Activated CD4-positive, alpha-beta T cell treated with anti-CD3 and anti-CD28 coated beads for 1 hour (primary cell): ENCODE measurements around the gene NFAT5.
"Not testable (repeated sequence)": the region's sequence is repeated elsewhere in the genome, so short reads cannot be mapped to it uniquely, and the experiment has no call there.

Experiments
- DNase-seq: peaks from one replicate; pipeline ENCODE4 v3.0.0-alpha.2; 2020

The NFAT5 gene

DNA sequence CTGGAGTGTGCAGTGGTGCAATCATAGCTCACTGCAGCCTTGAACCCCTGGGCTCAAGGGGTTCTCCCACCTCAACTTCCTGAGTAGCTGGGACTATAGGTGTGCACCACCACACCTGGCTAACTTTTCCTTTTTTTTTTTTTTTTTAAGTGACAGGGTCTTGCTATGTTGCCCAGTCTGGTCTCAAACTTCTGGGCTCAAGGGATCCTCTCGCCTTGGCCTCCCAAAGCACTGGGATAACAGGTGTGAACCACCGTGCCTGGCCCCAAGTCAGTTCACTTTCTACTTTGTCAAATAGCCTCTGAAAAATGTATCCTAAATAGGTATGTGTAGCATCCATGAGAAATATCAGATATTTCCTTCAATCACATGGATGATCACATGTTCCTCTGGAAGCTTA lies 9.9 kb upstream of the NFAT5 start:
- no peak for DNase-seq

DNA sequence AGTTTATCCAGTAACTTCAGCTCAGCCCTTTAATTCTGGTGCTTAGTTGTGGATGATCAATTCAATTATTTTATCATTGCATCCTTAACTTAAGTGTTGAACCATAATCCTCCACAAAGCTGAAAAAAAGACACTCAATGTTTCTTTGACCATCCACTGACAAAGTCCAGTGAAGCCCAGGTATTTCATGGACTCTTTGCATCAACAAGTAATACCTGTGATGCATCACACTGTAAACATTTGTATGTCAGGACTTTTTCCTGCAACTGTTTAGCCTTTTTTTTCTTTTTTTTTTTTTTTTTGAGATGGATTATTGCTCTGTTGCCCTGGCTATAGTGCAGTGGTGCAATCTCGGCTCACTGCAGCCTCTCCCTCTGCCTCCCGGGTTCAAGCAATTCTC lies 6.6 kb upstream of the NFAT5 start:
- no peak for DNase-seq

- not testable (repeated sequence) for DNase-seq
Observed at GRCh38 chr16:69561367-69561766, 4.4 kb upstream of the NFAT5 start.

GRCh38 chr16:69561901-69562300 lies 3.9 kb upstream of the NFAT5 start:
- DNase-seq: no peak

- no peak for DNase-seq
Observed at GRCh38 chr16:69562813-69563212, 3.0 kb upstream of the NFAT5 start.

DNA sequence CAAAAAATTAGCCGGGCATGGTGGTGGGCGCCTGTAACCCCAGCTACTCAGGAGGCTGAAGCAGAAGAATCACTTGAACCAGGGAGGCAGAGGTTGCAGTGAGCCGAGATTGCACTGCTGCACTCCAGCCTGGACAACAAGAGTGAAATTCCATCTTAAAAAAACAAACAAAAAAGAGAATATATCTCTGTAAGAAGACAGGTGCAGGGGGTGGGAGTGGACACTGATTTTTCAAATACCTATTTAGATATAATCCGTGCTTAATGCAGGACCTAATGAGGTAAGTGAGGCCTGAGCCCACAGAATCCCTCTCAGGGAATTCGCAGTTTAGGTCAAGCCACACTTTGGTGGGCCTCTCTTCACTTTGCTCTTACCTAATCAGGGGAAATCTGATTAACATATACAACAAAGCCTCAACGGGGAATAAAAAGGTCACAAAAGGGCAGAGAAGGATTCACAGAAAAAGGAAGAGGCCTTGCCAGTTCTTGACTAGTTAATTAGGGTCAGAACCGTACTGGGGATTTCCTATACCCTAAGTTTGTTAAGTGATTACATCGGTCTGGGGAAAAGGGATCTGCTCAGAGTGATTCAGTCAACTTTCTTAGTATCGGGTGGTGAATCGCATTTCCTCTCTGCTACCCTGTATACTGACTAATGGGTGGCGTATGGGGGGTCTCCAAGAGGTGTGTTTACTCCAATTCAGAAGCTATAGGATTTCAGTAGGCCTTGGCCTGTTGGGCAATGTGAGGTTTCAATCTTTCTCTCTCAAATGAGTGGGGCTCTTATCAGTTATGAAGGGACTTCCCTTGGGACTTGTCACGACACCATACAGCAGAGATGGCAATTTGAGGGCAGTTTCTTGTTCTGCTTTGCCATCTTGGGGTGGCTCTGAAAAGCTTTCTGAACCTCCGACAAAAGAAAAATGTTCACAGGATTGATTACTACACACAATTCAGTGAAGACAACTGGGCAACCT lies 1.9 kb upstream of the NFAT5 start:
- peak; percentile 23 for DNase-seq

GRCh38 chr16:69564845-69565670 lies 708 bp upstream of the NFAT5 start:
- DNase-seq: no peak

- no peak for DNase-seq
Observed at GRCh38 chr16:69566240-69566980, 644 bp downstream of the NFAT5 start.

GRCh38 chr16:69566981-69567680 lies 1.4 kb downstream of the NFAT5 start:
- DNase-seq: no peak

- no peak for DNase-seq
Observed at GRCh38 chr16:69568676-69569075, 2.9 kb downstream of the NFAT5 start.

GRCh38 chr16:69578771-69579170 lies 13.0 kb downstream of the NFAT5 start:
- not testable (repeated sequence) for DNase-seq

GRCh38 chr16:69579783-69580481 lies 14.2 kb downstream of the NFAT5 start:
- DNase-seq: no peak

GRCh38 chr16:69581297-69581696 lies 15.5 kb downstream of the NFAT5 start:
- DNase-seq: no peak

DNA sequence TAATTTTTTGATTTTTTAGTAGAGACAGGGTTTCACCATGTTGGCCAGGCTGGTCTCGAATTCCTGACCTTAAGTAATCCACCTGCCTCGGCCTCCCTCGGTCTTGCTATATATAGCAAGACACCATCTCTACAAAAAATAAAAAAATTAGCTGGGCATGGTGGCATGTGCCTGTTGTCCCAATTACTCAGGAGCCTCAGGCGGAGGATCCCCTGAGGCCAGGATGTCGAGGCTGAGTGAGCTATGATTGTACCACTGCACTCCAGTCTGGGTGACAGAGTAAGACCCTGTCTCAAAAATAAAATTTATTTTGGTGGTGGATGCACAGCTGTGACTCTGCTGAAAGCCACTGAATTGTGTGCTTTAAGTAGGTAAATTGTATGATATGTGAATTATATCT lies 18.7 kb downstream of the NFAT5 start:
- not testable (repeated sequence) for DNase-seq

- no peak for DNase-seq
Observed at GRCh38 chr16:69589434-69590269, 23.9 kb downstream of the NFAT5 start.

- no peak for DNase-seq
Observed at GRCh38 chr16:69590590-69590989, 24.8 kb downstream of the NFAT5 start.

GRCh38 chr16:69593751-69594255 lies 28.0 kb downstream of the NFAT5 start:
- DNase-seq: no peak

DNA sequence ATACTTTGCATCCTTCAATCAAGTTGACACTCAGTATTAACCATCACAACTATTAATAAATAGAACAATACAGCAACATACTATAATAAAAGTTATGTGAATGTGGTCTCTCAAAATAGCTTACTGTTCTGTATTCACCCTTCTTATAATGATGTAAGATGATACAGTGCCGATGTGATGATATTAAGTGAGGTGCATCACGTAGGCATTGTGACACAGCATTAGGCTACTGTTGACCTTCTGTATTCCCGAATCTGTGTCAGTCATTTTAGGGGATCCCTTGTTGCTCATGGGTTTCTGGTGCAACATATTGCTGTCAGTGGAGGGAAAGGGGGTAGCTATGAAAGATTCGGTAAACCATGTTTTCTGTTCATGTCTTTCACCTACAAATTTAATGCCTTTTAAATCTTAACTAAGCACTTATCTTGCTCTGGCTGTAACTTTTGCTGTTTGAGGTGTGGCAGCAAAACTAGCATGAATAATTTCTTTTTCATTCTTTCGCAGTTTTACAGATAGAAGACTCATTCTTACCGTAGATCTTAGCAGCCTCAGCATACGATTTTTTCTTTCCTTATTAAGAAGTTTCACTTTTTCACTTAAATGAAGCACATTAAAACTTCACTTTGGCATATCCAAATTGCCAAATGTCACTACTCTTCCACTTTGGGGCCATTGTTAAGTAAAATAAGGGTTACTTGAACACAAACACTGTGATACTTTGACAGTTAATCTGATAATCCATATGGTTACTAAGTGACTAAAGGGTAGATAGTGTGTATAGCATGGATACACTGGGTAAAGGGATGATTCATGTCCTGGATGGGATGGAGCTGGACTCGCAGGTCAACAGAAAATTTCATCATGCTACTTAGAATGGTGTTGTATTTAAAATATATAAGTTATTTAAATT lies 29.6 kb downstream of the NFAT5 start:
- no peak for DNase-seq

- DNase-seq: no peak
Observed at GRCh38 chr16:69596801-69597200, 31.0 kb downstream of the NFAT5 start.
